Testis (tissue), 2 donors: Measurements from ENCODE around the gene DCLK2.

Experiments used
- POLR2A ChIP-seq: fragments of 450-650 bp; IDR thresholded peaks from one replicate; pipeline ENCODE4 v1.6.1; 2017; ENCODE audit warnings: antibody characterized with exemption, mild to moderate bottlenecking, moderate library complexity
- TF ChIP-seq, protein P1 (sequence below), 3 experiments: fragments of 450-650 bp in 2 of 3; fragments of 200-600 bp in 1 of 3; sonication (generic) in 1 of 3; IDR thresholded peaks; one replicate each; pipeline ENCODE4 v1.5.1; 2016 to 2019; ENCODE audit warnings: antibody characterized with exemption in 3 of 3, mild to moderate bottlenecking in 2 of 3, moderate library complexity in 1 of 3

- TF ChIP-seq, protein P1, sequence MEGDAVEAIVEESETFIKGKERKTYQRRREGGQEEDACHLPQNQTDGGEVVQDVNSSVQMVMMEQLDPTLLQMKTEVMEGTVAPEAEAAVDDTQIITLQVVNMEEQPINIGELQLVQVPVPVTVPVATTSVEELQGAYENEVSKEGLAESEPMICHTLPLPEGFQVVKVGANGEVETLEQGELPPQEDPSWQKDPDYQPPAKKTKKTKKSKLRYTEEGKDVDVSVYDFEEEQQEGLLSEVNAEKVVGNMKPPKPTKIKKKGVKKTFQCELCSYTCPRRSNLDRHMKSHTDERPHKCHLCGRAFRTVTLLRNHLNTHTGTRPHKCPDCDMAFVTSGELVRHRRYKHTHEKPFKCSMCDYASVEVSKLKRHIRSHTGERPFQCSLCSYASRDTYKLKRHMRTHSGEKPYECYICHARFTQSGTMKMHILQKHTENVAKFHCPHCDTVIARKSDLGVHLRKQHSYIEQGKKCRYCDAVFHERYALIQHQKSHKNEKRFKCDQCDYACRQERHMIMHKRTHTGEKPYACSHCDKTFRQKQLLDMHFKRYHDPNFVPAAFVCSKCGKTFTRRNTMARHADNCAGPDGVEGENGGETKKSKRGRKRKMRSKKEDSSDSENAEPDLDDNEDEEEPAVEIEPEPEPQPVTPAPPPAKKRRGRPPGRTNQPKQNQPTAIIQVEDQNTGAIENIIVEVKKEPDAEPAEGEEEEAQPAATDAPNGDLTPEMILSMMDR (IDR thresholded peaks at IDR 0.05), result no peak
- no peak for TF ChIP-seq POLR2A
Observed at GRCh38 chr4:150072471-150072870, 5.8 kb upstream of the DCLK2 start.
